Rectal smooth muscle tissue (tissue), 1 donor: ENCODE measurements around the gene GOLGA2.
"Not testable (repeated sequence)": the region's sequence is repeated elsewhere in the genome, so short reads cannot be mapped to it uniquely, and the experiment has no call there.

ENCODE experiments used
- H3K27ac ChIP-seq: one replicate; pipeline ENCODE4 v1.7.0; 2013; ENCODE audit warnings: low read depth, low read length, inconsistent platforms
- H3K27me3 ChIP-seq: one replicate; pipeline ENCODE4 v1.7.0; 2013; ENCODE audit warnings: low read length; ENCODE audit not compliant: control insufficient read depth, insufficient read depth
- H3K36me3 ChIP-seq: one replicate; pipeline ENCODE4 v1.7.0; 2013; ENCODE audit warnings: low read length; ENCODE audit not compliant: control insufficient read depth, insufficient read depth
- H3K4me1 ChIP-seq: one replicate; pipeline ENCODE4 v1.7.0; 2013; ENCODE audit warnings: low read length; ENCODE audit not compliant: control insufficient read depth, insufficient read depth
- H3K4me3 ChIP-seq: one replicate; pipeline ENCODE4 v1.7.0; 2013; ENCODE audit warnings: low read length
- H3K9ac ChIP-seq: one replicate; pipeline ENCODE4 v1.7.0; 2013; ENCODE audit warnings: low read length

GOLGA2 gene

DNA sequence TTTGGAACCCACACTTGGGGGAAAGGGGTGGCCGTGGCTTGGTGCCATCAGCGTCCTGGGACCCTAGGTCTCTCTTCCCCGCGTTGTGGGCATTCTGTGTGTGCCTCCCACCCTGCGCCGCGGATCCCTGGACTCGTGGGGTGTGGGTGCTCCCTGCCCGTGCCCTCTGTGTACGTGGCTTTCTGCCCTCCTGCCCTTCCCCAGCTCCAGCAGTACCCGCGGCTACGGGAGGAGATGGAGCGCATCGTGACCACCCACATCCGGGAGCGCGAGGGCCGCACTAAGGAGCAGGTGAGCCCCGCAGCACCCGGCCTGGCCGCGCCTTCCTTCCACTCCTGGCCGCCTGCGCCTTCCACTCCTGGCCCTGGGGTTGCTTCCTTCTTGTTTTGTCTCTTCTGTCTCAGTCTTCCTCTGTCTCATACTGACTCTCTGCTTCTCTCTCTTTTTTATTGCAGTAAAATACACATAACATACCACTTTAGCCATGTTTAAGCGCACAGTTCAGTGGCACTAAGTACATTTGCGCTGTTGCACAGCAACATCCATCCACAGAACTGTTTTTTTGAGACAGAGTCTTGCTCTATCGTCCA is 41.9 kb downstream of the GOLGA2 start:
- H3K9ac ChIP-seq: no peak overlapping the region
- H3K4me1 ChIP-seq: no peaks in the 10 kb centered on the region
- H3K36me3 ChIP-seq: no peaks in the 10 kb centered on the region
- no peaks in the 10 kb centered on the region for H3K27me3 ChIP-seq
- no peak overlapping the region for H3K4me3 ChIP-seq
- no peak overlapping the region for H3K27ac ChIP-seq

DNA sequence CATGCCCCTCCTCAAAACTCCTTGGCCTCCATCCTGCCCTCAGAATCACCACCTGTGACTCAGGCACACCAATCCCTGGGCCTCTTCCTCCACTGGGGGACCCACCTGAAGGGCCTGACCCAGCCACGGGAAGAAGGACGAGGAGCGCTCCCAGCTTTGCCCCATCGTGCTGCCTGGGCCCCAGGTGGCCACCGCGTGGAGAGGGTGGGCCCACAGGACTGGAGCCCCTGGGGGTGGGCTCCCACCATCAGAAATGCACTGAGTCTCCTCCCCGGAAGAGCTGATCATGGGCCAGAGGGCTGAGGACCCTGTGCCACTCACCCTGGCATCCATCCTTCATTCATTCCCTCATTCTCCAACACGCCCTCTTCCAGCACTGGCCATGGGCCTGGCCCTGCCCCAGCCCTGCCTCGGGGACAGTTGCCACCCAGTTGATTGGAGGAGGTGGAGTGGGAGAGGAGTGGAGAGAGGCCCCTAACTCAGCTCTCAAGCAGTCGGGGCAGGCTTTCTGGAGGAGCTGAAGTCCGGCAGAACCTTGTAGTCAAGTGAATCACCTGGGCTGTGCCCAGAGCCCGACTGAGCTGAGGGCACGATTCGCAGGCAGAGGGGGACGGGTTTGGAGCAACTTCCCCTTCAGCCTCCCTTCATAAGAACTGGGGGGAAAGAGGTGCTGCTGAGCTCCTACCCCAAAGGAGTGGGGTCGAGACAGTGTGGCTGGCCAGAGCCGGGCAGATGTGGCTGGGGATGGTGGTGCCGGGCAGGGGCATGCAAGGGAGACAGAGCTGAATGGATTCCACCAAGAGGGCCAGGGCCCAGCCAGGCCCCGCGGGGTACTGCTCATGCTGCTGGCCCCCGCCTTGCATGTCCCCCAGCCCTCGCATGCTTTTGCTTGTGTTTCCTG is 43.0 kb downstream of the GOLGA2 start:
- Histone ChIP-seq H3K27me3 (no peaks in the 10 kb centered on the region), H3K4me3 (no peak overlapping the region), H3K4me1 (no peaks in the 10 kb centered on the region), H3K9ac (no peak overlapping the region), H3K27ac (no peak overlapping the region), H3K36me3 (no peaks in the 10 kb centered on the region)

DNA sequence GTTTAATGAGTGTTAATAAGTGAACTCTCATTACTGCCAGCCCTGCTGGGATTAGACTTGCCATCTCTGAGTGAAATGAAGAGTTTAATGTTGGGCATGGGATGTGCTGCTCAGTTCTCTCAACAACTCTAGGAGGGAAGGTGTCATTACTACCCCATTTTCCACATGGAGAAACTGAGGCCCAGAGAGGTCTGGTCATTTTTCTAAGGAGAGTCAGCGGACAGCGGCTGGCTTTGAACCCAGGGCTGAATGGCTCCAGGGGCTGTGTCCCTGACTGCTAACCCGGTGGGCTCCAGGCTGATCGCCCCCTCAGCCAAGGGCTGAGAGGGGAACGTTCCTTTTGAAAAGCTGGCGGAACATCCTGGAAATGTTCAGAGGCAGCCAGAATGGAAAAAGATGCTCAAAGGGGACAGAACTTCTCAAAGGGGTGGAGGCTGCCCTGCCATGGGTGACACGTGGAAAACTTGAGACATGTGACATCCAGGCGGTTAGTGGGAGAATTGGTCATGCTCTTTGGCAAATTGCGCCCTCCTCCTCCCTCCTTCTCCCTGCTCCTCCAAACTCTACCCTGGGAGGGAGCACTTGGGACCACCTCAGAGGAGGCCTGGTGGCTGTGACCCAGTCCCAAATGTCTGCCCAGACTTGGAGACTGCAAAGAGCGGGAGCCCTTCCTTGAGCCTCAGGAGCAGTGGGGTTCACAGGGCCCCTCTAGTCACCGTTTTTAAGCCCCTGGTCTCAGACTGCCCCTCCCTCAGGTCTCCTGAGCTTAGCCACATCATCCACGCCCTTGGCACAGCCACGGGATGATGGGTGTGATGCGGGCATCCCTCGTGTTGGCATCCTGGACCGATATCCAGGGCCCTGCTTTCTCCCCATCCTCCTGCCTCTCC is 43.9 kb downstream of the GOLGA2 start:
- Histone ChIP-seq H3K4me3 (no peak overlapping the region), H3K4me1 (no peaks in the 10 kb centered on the region), H3K27ac (no peak overlapping the region), H3K27me3 (no peaks in the 10 kb centered on the region), H3K36me3 (no peaks in the 10 kb centered on the region), H3K9ac (no peak overlapping the region)

DNA sequence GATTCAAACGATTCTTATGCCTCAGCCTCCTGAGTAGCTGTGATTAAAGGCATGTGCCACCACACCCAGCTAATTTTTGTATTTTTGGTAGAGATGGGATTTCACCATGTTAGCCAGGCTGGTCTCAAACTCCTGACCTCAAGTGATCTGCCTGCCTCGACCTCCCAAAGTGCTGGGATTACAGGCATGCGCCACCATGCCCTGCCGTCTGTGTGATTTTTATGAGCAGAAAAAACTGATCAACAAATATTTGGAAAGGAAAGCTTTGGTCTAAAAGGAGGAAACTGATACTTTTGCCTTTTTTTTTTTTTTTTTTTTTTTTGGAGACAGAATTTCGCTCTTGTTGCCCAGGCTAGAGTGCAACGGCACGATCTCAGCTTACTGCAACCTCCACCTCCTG is 44.9 kb downstream of the GOLGA2 start:
- not testable (repeated sequence) for H3K27me3 ChIP-seq, H3K9ac ChIP-seq, H3K27ac ChIP-seq, H3K4me3 ChIP-seq, H3K4me1 ChIP-seq, H3K36me3 ChIP-seq

DNA sequence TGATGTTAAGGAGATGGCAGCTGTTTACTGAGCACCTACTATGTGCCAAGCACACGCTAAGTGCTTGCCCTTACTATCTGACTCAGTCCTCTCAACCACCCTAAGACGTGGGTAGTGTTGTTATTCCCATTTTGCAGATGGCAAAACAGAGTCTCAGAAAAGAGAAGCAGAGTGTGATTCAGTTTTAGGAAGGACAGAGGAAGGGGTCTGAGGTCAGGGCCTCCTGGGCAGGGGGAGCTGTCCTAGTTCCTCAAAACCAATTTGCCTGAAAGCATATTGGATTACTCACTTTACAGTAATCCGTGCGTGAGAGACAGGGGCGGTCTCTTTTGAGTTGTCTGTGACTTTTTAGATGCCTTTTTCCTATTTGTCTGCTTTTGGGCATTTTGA is 49.4 kb downstream of the GOLGA2 start:
- Histone ChIP-seq H3K27ac (no peak overlapping the region), H3K36me3 (no peaks in the 10 kb centered on the region), H3K4me1 (no peaks in the 10 kb centered on the region), H3K4me3 (no peak overlapping the region), H3K27me3 (no peaks in the 10 kb centered on the region), H3K9ac (no peak overlapping the region)

DNA sequence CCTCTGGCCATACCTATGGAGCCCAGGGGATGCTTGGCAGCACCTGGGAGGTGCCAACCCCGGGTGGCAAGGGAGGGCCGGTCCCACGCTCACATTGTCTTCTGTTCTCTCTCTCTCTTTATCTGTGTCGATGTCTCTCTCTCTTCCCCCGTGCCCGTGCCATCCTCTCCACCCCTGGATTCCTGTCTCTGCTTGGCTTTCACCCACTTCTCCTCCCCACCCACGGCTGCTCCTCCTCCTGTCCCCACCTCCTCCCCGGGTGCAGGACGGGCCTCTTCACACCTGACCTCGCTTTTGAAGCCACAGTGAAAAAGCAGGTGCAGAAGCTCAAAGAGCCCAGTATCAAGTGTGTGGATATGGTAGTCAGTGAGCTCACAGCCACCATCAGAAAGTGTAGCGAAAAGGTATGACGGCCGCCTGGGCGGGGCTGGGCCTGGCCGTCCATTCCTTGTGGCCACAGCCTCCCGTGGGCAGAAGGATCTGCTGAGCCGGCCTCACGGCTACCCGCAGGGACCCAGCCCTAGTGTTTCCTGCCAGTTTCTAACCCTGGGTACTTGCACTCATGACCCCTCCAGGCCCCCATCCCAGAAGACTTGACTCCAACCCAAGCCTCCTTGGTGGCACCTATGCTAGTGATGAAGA is 49.9 kb downstream of the GOLGA2 start:
- H3K4me3 ChIP-seq: no peak overlapping the region
- H3K9ac ChIP-seq: no peak overlapping the region
- H3K27ac ChIP-seq: no peak overlapping the region
- H3K36me3 ChIP-seq: no peaks in the 10 kb centered on the region
- no peaks in the 10 kb centered on the region for H3K27me3 ChIP-seq
- H3K4me1 ChIP-seq: no peaks in the 10 kb centered on the region

DNA sequence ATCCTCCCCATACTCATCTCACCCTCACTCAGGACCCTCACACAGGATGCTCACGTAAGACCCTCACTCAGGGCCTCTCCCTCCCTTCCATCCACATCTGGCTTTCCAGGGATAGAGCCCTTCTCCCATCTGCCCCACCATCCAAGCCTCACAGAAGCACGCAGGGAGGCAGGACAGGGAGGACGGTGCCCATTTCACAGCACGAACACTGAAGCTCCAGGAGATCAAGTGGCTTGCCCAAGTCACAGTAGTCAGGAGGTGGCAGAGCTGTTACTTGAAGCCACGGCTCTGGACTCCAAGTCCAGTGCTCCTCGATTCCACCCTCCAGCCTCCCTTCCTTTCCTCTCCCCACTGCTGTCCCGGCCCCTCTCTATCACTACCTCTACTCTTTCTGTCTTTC is 50.9 kb downstream of the GOLGA2 start:
- Histone ChIP-seq H3K36me3 (no peaks in the 10 kb centered on the region), H3K4me1 (no peaks in the 10 kb centered on the region), H3K27me3 (no peaks in the 10 kb centered on the region), H3K4me3 (no peak overlapping the region), H3K9ac (no peak overlapping the region), H3K27ac (no peak overlapping the region)

DNA sequence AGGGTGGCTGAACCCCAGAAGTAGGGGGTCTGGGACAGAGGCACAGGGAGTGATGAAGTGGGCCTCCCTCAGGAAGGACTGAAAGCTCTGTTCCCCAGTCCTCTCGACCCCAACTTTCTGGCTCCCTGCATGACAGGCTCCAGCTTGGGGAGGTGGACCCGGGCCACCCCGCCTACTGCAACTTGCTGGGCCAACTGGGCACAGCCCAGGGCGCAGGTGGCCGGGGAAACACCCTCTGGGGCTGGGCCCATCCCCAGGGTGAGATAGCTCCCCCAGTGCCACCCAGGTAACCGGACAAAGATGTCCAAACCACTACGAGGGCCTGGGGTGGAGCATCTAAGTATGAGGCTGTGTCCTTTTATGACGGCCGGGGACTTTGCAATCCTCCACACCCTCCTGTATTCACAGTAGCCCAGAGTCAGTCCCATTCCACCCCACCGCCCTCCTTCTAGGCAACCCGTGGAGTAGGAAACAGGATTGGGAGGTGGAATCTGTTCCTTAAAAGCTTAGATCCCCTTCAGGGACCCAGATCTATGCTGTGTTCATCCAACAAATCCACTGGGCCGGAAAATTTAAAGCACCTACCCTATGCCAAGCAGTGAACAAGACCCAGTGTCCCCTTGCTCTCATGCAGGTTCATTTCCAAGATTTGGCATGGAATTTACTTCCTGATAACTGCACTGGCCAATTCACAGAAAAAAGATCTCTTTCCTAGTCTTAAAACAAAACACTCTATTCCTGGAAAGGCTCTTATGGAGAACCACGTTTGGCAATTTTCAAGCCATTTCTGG is 52.7 kb downstream of the GOLGA2 start:
- Histone ChIP-seq H3K27ac (no peak overlapping the region), H3K27me3 (no peaks in the 10 kb centered on the region), H3K4me1 (no peaks in the 10 kb centered on the region), H3K36me3 (no peaks in the 10 kb centered on the region), H3K9ac (no peak overlapping the region), H3K4me3 (no peak overlapping the region)

DNA sequence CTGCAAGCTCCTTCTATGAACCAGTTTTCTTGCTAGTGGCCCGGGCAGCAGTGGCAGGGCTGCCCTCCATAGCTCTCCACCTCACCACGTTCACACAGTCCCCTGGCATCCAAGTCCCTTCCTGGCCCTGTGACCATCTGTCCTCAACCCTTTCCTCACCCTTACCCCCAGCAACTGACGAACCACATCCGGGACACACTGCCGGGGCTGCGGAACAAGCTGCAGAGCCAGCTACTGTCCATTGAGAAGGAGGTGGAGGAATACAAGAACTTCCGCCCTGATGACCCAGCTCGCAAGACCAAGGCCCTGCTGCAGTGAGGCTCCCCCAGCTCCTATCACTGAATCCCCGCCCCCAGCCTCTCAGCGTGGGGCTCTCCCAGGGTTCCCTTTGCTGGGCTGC is 53.8 kb downstream of the GOLGA2 start:
- Histone ChIP-seq H3K4me1 (no peaks in the 10 kb centered on the region), H3K27ac (no peak overlapping the region), H3K27me3 (no peaks in the 10 kb centered on the region), H3K9ac (no peak overlapping the region), H3K36me3 (no peaks in the 10 kb centered on the region), H3K4me3 (no peak overlapping the region)

DNA sequence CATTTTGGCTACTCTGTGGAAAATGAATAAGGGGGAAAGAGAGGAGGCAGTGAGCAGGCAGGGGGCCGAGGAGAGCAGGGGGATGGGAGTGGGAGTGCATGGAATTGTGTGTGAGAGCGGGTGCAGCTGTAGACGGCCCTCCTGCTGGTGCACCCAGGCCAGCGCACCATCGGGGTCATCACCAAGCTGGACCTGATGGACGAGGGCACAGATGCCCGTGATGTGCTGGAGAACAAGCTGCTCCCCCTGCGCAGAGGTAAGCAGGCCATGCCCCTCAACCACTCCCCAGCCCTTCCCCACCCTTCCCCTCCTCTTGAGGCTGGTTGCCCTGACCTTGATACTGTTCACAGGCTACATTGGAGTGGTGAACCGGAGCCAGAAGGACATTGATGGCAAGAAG is 56.0 kb downstream of the GOLGA2 start:
- H3K27me3 ChIP-seq: no peaks in the 10 kb centered on the region

DNA sequence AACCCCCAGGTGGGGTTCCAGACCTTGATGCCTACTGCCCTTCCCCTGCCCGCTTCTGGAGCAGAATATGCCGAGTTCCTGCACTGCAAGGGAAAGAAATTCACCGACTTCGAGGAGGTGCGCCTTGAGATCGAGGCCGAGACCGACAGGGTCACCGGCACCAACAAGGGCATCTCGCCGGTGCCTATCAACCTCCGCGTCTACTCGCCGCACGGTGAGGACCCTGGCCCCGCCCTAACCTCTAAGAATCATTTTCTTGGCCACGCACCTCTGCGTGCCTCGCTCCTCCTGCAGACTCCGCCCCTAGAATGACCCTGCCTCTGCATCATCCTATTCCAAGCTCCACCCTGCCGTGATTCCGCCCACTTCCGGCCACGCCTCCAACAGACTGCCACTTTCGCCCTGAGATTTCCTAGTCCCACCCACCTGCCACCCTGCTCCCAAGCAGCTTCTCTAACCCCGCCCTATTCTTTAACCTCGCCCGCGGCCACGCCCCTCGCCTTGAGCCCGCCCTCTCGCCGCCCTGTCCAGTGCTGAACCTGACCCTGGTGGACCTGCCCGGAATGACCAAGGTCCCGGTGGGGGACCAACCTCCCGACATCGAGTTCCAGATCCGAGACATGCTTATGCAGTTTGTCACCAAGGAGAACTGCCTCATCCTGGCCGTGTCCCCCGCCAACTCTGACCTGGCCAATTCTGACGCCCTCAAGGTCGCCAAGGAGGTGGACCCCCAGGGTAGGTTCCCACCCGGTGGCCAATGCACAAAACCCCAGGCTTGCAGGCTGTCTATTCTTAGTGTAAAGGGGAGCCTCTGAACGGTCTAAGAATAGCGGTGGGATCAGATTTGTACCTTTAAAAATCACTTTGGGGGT is 57.1 kb downstream of the GOLGA2 start:
- peak overlapping the region; percentile 59 for H3K4me3 ChIP-seq
- H3K4me1 ChIP-seq: peaks cover 2% of the 10 kb centered on the region
- no peak overlapping the region for H3K27ac ChIP-seq
- H3K36me3 ChIP-seq: no peaks in the 10 kb centered on the region
- no peaks in the 10 kb centered on the region for H3K27me3 ChIP-seq
- no peak overlapping the region for H3K9ac ChIP-seq

More for the DNA sequence above, 56.0 kb downstream of the GOLGA2 start:
- Histone ChIP-seq H3K27ac (no peak overlapping the region), H3K4me3 (no peak overlapping the region), H3K4me1 (peaks cover 2% of the 10 kb centered on the region), H3K36me3 (no peaks in the 10 kb centered on the region), H3K9ac (no peak overlapping the region)
